ENCODE results near the gene DMAC2.

DNA sequence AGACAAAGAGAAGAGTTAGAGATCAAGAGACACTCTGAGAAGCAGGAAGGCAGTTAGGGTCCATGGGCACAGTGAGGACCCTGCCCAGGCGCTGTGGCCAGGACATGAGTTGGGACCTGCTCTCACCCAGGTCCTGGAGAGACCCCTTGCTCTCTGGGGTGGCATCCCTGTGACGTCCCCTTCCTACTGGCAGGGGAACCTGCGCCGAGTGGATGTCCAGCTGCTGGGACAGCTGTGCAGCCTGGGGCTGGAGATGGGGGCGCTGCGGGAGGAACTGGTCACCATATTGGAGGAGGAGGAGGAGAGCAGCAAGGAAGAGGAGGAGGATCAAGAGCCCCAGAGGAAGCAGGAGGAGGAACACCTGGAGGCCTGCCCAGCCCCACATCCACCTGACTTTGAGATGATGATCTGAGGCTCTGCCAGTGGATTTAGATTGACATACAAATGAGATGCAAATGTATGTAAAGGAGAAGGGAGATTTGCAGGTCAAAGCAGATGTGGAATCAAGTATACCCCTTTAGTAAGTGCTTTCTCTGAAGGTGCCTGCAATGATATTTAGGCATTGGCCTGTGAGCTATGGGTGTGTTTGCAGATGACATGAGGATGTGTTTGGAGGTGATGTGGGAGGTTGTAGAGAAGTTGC, 4.2 kb upstream of the DMAC2 start:
- TF ChIP-seq CTCF (IDR thresholded peaks at IDR 0.05) (no peak), POLR2A (IDR thresholded peaks at IDR 0.05) (no peak)
